HG03103 (cell line): ENCODE results near the gene YLPM1.

Experiments used
- ATAC-seq: cut with Tn5 transposase; IDR thresholded peaks from one replicate; pipeline ENCODE4 v1.9.1; 2021; ENCODE audit warnings: low read depth; ENCODE audit not compliant: unreplicated experiment

The YLPM1 gene

DNA sequence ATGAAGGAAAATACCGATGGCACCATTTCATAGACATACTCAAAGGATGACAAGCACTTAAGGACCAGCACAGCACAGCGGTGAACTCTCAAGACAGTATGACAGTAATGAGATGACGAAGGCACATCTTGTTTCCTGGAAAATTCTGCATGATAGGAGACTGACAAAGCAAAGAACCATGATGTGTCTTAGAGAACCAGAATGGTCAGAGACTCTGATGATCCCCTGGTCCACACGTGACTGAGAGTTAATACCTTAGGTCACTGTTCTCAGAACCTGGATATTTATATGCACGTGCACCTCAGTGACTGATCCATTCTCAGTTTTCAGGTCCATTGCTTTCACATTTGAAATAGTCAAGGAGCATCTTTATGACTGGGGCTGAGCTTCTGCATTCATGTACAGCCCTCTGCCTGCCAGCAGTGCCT lies 77.5 kb downstream of the YLPM1 start:
- no peak for ATAC-seq

DNA sequence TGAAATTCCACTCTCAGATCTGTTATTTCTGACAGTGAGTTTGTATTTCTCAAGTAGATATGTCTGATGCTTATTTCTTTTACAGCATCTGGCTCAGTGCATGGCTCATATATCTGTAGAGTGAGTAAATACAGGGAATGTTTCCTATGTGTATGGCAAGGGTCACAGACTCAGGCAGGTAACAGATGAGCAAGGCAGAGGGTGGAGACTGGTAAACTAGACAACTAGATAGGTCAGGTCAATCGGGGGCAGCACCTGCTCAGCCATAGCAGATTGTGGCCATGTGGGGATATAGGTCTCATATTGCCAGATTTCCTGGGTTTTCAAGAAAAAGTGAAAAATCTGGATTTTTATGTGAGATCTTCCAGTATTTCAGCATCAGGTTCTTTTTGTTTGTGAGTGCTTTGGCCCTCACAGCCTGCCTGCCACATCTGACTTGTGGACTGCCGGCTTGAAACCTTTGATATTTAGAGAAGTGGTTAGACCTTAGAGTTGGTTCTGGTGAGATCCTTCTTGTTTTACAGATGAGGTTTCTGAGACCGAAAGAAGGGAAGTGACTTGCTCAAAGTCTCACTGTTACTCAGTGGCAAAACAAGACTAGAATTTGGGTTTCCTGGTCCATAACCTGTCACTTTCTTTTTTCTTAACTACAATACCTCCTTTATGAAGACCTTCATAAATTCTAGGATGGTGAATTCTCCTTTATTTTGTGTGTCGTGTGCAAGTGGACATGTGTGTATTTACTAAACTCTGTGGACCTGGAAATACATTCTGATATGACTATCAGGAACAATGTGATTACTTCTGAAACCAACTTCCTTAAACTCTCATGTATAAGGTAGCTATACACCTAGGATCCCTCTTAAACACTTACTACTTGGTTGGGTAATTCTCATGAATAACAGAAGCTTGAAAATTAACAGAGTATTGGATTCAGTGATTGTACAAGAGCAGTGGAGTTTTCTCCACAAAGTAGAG lies 78.4 kb downstream of the YLPM1 start:
- ATAC-seq = no peak

GRCh38 chr14:74843653-74844052 lies 80.5 kb downstream of the YLPM1 start:
- ATAC-seq = no peak

DNA sequence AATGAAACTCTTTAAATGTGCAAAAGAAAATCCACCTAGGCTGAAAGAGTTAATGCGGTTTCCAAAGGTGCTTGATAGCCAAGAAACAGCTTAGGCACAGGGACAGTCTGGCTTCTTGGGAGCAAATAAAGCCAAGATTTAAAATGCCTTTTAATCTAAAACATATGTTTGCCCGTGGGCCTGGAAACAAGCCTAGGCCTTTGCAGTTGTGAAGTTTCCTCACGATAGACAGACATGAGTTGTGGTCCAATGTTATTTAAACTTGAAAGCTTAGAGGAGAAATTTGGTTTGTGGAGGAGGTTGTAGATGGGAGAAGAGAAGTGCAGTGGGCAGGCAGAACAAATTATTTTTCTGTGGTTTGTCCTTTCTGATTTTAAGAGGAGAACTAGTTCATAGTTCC lies 83.1 kb downstream of the YLPM1 start:
- no peak for ATAC-seq

DNA sequence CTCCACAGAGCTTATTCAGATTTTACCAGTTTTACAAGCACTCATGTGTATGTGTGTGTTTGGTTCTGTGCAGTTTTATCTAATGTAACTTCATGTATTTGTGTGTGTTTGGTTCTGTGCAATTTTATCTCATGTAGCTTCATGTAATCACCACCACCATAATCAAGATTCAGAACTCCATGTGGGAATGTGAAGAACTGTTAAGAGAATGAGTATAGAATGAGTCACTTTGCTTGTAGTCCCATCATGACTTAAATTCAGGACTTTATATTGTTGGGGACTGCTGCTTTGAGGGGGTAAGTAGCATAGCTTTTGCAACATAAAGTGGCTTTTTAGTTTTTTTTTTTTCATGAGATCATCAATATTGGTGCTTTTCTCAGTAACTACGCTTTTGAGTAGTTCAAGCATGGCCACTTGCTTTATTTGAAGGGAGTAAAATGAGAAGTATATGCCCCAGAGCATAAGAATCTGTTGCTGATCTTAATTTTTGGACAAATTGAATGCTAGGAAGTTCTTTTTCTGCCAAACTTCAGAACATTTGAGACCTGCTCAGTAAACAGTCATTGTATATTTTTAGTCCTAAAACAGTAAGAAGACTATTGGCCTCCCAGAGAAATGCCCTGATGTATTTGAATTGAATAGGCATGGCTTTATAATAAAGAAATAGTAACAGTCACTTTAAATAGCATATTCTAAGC lies 84.0 kb downstream of the YLPM1 start:
- no peak for ATAC-seq

GRCh38 chr14:74848768-74849167 lies 85.7 kb downstream of the YLPM1 start:
- ATAC-seq = no peak

DNA sequence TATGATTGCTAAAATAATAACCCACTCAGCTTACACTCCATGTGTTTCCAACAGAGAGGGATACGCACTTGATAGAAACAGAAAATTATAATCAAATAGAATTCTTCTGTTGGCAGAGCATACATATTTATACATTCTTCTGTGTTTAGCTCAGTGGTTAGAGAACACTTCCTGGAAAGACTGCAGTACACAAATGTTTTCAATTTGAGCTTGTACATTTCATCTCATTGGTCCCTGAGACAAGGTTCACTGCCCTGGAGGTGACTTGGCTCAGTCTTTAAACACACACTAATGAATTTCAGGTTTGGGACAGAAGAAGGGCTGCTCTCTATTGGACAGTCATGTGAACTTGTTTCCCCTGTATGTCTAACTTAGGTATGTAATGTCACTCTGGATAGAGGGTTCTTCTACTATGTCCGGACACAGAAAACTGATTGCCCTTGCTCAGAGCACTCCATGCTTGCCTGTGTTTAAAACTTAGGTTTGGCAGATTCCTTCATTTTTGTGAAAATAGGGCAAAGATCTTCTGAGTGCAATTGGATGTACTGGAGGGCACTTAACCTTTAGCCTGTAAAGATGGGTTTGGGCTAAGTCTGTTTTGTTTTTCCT lies 89.9 kb downstream of the YLPM1 start:
- ATAC-seq = no peak

GRCh38 chr14:74853581-74853980 lies 90.5 kb downstream of the YLPM1 start:
- ATAC-seq = no peak

GRCh38 chr14:74855021-74855420 lies 91.9 kb downstream of the YLPM1 start:
- ATAC-seq = no peak

DNA sequence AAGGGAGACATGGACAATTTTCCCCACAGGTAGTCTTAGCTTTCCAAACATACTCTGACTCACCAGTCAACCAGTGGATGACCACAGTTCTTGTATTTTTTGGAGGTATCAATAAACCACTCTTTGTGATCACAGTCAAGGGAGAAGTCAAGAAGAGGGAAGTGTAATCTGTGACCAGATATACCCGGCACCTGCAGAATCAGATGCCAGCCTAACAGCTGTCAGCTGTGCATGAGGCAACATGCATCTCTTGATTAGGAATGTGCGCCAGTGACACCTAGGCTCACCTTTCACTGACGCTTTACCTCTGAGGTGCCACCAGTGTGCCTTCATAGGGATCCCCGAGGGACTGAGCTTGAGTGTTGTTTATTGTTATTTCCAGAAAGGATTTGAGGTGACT lies 92.8 kb downstream of the YLPM1 start:
- no peak for ATAC-seq

- no peak for ATAC-seq
Measured at GRCh38 chr14:74856366-74856765, 93.2 kb downstream of the YLPM1 start.

- no peak for ATAC-seq
Measured at GRCh38 chr14:74858022-74858421, 94.9 kb downstream of the YLPM1 start.

DNA sequence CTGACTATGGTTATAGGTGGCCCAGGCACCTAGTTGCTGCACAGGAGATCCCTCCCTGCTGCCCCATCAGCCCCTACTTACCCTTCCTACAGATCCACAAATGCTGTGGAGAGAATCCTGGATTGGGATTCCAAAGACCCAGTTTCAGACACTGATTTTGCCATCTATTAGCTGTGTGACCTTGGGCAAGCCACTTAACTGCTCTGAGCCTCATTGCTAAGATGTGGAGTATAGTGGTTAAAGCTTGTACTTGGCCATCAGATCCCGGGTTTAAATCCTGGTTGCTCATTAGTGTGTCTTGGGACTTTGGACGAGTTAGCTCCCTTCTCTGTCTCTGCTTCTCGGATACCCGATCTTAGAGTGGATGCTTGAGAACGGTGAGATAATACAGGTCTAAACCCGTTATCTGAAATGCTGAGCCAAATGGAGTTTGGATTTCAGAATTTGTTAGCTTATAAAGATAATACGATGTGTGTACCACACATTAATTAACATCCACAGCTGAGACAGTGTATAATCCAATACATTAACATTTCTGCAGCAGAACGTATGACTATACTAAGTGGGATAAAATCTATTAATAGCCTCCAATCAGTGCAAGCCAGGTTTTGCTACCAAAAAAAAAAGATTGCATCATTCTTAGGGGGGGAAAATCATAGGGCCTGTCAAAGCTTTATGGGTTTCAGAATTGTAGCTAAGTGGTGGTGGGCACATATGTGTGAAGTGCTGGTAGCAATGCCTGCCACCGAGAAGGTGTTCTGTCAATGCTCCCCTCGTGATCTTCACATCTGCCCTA lies 96.8 kb downstream of the YLPM1 start:
- ATAC-seq = no peak

GRCh38 chr14:74860899-74861733 lies 98.0 kb downstream of the YLPM1 start:
- no peak for ATAC-seq

GRCh38 chr14:74861734-74862090 lies 98.6 kb downstream of the YLPM1 start:
- no peak for ATAC-seq

DNA sequence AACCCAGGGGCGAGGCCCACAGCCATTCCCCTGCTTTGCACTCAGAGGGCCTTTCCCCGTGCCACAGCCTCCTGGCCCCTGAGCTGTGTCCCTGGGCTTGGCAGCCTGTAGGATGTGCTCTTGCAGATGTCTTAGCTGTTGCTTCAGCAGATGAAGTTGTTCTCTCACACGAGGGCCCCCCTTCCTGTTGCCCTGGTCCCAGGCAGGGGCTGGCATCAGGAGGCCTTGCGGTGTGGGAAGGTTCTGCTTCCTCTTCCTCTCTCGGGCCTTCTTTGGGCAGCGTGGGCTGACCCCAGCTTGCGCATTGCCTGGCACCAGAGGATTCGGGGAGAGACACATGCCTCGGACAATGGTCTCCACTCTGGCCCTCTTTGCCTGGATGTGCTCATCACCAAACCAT lies 100.2 kb downstream of the YLPM1 start:
- ATAC-seq = no peak

DNA sequence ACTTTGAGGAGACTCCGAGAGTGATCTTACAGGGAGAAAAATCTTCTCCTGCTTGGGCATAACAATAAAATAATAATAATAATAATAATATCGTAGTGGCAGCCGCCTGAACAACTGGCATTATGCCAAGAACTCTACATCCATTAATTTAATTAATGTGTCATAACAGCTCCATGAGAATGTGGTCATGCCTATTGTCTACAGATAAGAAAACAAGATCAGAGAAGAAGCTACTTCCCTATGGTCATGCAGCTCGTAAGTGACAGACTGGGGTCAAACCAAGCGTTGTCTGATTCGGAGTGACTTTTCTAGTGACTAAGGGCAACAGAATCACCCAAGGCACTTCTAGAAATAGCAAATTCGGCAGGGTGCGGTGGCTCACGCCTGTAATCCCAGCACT lies 101.1 kb downstream of the YLPM1 start:
- no peak for ATAC-seq

DNA sequence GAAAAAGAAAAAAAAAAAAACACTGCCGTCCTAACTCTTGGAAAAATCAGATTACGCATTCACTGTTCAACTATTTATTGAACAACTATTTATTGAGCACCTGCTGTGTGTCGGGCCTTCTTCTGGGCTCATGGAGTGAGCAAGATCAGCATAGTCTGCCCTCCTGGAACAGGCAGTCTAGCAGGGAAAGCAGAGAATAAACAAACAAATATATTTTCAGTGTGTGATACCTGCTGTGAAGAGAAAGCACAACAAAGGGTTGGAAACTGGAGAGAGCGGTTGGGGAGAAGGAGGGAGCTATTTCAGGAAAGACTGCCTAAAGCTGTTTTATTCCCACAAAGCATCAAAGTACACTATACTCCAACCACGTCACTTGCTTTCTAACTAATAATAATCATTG lies 102.0 kb downstream of the YLPM1 start:
- no peak for ATAC-seq

DNA sequence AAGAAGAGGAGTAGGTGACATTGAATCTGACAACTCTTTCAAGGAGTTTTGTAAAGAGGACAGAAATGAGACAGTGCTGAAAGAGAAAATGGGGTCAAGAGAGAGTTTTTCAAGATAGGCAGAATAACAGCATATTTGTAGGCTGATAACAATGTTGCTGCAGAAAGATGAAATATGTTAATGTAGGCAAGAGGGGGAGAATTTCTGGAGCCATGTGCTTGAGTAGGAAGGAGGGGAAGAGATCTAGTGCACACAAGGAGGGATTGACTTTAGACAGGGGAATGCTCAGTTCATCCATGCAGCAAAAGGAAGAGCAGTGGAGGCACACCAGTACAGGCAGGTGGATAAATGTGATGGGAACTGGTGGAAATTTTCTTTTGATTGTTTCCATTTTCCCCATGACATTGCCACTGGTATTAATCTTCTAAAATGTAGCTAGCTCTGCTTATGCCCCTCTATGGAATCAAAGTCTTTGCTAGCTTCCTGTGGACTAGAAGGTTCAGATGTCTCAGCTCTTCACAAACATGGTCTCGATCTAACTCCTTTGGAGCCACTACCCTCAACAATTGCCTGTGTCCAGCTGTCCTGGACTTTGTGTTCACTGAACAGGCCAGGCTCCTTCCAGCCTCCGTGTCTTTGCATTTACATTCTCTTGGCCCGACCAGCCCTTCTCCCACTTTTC lies 103.7 kb downstream of the YLPM1 start:
- ATAC-seq = no peak
